Heart left ventricle (tissue), 16 donors: Measurements from ENCODE around the gene GPER1. TPM values are rescaled to one million over a fixed set of nuclear protein-coding genes. Genes with fewer than 3 reads are reported as not detected.
"Not testable (repeated sequence)": the region's sequence is repeated elsewhere in the genome, so short reads cannot be mapped to it uniquely, and the experiment has no call there.

Source experiments
- ATAC-seq, 4 donors: fragments of 200-7000 bp; cut with Tn5 transposase; one replicate each; pipeline ENCODE4 v1.9.1; 2020 to 2022; ENCODE audit warnings: moderate library complexity in 4 of 4, mild to moderate bottlenecking in 3 of 4, moderate number of reproducible peaks in 1 of 4
- DNase-seq, 5 donors: peaks; one replicate each; pipeline ENCODE4 v3.0.0-alpha.2; 2020
- H3K27ac ChIP-seq, 12 donors: fragments of 200-600 bp; sonication (generic) in 4 of 12; one replicate each; pipeline versions ENCODE4 v1.5.0 to v1.8.0; 2016 to 2022; ENCODE audit warnings: mild to moderate bottlenecking in 2 of 12
- H3K27me3 ChIP-seq, 9 donors: fragments of 200-600 bp; sonication (generic) in 2 of 9; one replicate each; pipeline versions ENCODE4 v1.5.1 to v1.8.0; 2016 to 2022; ENCODE audit warnings: mild to moderate bottlenecking in 3 of 9
- H3K36me3 ChIP-seq, 9 donors: fragments of 200-600 bp; sonication (generic) in 2 of 9; one replicate each; pipeline versions ENCODE4 v1.5.0 to v1.8.0; 2018 to 2022; ENCODE audit warnings: mild to moderate bottlenecking in 2 of 9
- H3K4me1 ChIP-seq, 12 donors: fragments of 200-600 bp; sonication (generic) in 4 of 12; one replicate each; pipeline versions ENCODE4 v1.5.0 to v1.8.0; 2016 to 2022; ENCODE audit warnings: mild to moderate bottlenecking in 3 of 12
- H3K4me3 ChIP-seq, 12 donors: fragments of 200-600 bp; sonication (generic) in 4 of 12; one replicate each; pipeline versions ENCODE4 v1.5.0 to v1.8.0; 2017 to 2022; ENCODE audit warnings: mild to moderate bottlenecking in 9 of 12, moderate library complexity in 4 of 12
- H3K9me3 ChIP-seq, 12 donors: fragments of 200-600 bp; sonication (generic) in 4 of 12; one replicate each; pipeline versions ENCODE4 v1.5.0 to v1.8.0; 2016 to 2022; ENCODE audit warnings: mild to moderate bottlenecking in 1 of 12
- CTCF ChIP-seq, 12 donors: fragments of 200-600 bp; sonication (generic) in 4 of 12; IDR thresholded peaks; one replicate each; pipeline versions ENCODE4 v1.5.0 to v1.8.0; 2018 to 2022; ENCODE audit warnings: antibody characterized with exemption in 12 of 12, mild to moderate bottlenecking in 5 of 12
- POLR2A ChIP-seq, 2 donors: fragments of 450-650 bp; IDR thresholded peaks; one replicate each; pipeline ENCODE4 v1.6.1; 2017; ENCODE audit warnings: antibody characterized with exemption in 2 of 2, mild to moderate bottlenecking in 2 of 2, moderate library complexity in 2 of 2
- WGBS, 4 donors: extraction: QIAGEN DNeasy Blood & Tissue Kit in 2 of 4; methylation state at CpG; one replicate each; pipeline versions ENCODE4 v1.1.5 to v1.1.7; 2013 to 2018; 5-methylcytosine and 5-hydroxymethylcytosine counted together
- intact Hi-C, 10 donors: fragments of 100-400 bp; cut with DNase I; formaldehyde crosslinking; loops; one replicate each; pipeline versions ENCODE4 v1.11.1 to v1.14.2; 2022
- polyA plus RNA-seq, 2 donors: library from polyadenylated mRNA; stranded (reverse); fragments of 200-250 nt; gene quantifications; one replicate each; pipeline ENCODE4 v1.2.3, GENCODE V29; 2013
- total RNA-seq, 9 donors: library from RNA; depleted of rRNA in 2 of 9; stranded (reverse); fragments of >200 nt in 2 of 9; fragmentation: NEBNext Ultra II Directional in 3 of 9; extraction: Animal tissue kit (Norgen Biotek cat#: 25700) in 3 of 9; gene quantifications; one replicate each; pipeline versions ENCODE4 v1.1.0 to v1.2.4, GENCODE V29; 2016 to 2023
- donor health status: ischemic (EF 13 %, LVEDD 7.1; RV severe dilation, severe dysfunction).
- donor health status: healthy with polysubstance abuse.
- donor health status: DM: no; HTN: yes; CAD: no.
- donor health status: DM: no; HTN: no; CAD: no.
- donor health status: ischemic (EF 25% LVEDD 6.9; RV normal size, moderate dysfunction).
- donor health status: ischemic (EF 25% LVEDD 5.7; RV mildly dilated, moderate dysfunction).
- donor health status: healthy.
- donor health status: DM: yes; HTN: yes; CAD: no.
- donor health status: ischemic (EF 35%, LVEDD 5.7; RV mildly dilated, moderate dysfunction).
- donor health status: nonischemic (EF 11% LVEDD 7.7; RV severe dilation, severe dysfunction).
- donor health status: DM: yes; HTN: yes; CAD: no.
- donor health status: PGD.
- donor health status: ischemic (EF 29% LVEDD 5.4; RV normal size, mild dysfunction).
- donor health status: nonischemic (EF 23%, LVEDD 6.1; RV moderate dilation, normal function).

The GPER1 gene
- total and polyA plus RNA-seq, 11 donors: 1.4 to 8.8 (median 2.8) TPM

GRCh38 chr7:1114505-1114904 is 26.6 kb downstream of the GPER1 start:
- no peak overlapping the region for H3K4me3 ChIP-seq
- no peak overlapping the region for H3K27ac ChIP-seq
- TF ChIP-seq POLR2A (IDR thresholded peaks at IDR 0.05) (no peak), CTCF (IDR thresholded peaks at IDR 0.05) (no peak)
- H3K27me3 ChIP-seq: no peaks in the 10 kb centered on the region
- H3K9me3 ChIP-seq: no peaks in the 10 kb centered on the region
- ATAC-seq (no peak), DNase-seq (peak in 1 of 5 donors; percentile 13)
- WGBS, 4 donors: 89 to 94% (median 90%) methylated on average over 17 to 19 of the region's 19 CpGs
- intact Hi-C loops: no loop called here
- peaks cover 0 to 9% (median 0%) of the 10 kb centered on the region in 12 donors for H3K4me1 ChIP-seq
- H3K36me3 ChIP-seq: no peaks in the 10 kb centered on the region

- H3K9me3 ChIP-seq, H3K36me3 ChIP-seq, ATAC-seq, intact Hi-C loops, H3K27me3 ChIP-seq, H3K4me3 ChIP-seq, H3K4me1 ChIP-seq, H3K27ac ChIP-seq: not testable (repeated sequence)
- peak in 1 of 5 donors; percentile 9 for DNase-seq
- 88 to 96% (median 94%) methylated on average over 37 to 44 of the region's 44 CpGs for WGBS, 4 donors
These were observed 27.5 kb downstream of the GPER1 start for GRCh38 chr7:1115171-1116045.

GRCh38 chr7:1116383-1117008 is 28.6 kb downstream of the GPER1 start:
- 86 to 97% (median 95%) methylated on average over 29 to 49 of the region's 49 CpGs for WGBS, 4 donors
- ATAC-seq, H3K27ac ChIP-seq, intact Hi-C loops, H3K27me3 ChIP-seq, H3K9me3 ChIP-seq, H3K4me1 ChIP-seq, DNase-seq, H3K4me3 ChIP-seq, H3K36me3 ChIP-seq: not testable (repeated sequence)

- no peak overlapping the region for H3K27ac ChIP-seq
- DNase-seq: peak in 1 of 5 donors; percentile 9
- H3K9me3 ChIP-seq: no peaks in the 10 kb centered on the region
- no peak for TF ChIP-seq CTCF (IDR thresholded peaks at IDR 0.05)
- TF ChIP-seq POLR2A (IDR thresholded peaks at IDR 0.05): no peak
- no peaks in the 10 kb centered on the region for H3K36me3 ChIP-seq
- intact Hi-C loops: no loop called here
- peaks cover 0 to 6% (median 0%) of the 10 kb centered on the region in 12 donors for H3K4me1 ChIP-seq
- no peak overlapping the region for H3K4me3 ChIP-seq
- WGBS, 4 donors: 94 to 96% (median 95%) methylated on average over 38 of the region's 38 CpGs
- no peaks in the 10 kb centered on the region for H3K27me3 ChIP-seq
- ATAC-seq: no peak
These were observed 29.5 kb downstream of the GPER1 start for GRCh38 chr7:1117321-1117928.

GRCh38 chr7:1119201-1119600 is 31.3 kb downstream of the GPER1 start:
- H3K4me1 ChIP-seq: peaks cover 0 to 21% (median 8%) of the 10 kb centered on the region in 12 donors
- no peak overlapping the region for H3K27ac ChIP-seq
- H3K9me3 ChIP-seq: no peaks in the 10 kb centered on the region
- no peak overlapping the region for H3K4me3 ChIP-seq
- no peak for ATAC-seq
- intact Hi-C loops: no loop called here
- no peak for DNase-seq
- no peaks in the 10 kb centered on the region for H3K27me3 ChIP-seq
- TF ChIP-seq CTCF (IDR thresholded peaks at IDR 0.05) (no peak), POLR2A (IDR thresholded peaks at IDR 0.05) (no peak)
- H3K36me3 ChIP-seq: no peaks in the 10 kb centered on the region
- WGBS, 4 donors: 86 to 93% (median 90%) methylated on average over 5 of the region's 5 CpGs
